ENCODE data around the gene CEP104.

The CEP104 gene

GRCh38 chr1:3864884-3865283 lies 7.9 kb upstream of the CEP104 start:
- DNase-seq = no peak

- DNase-seq = no peak
These were observed 6.4 kb upstream of the CEP104 start for GRCh38 chr1:3863231-3863935.

GRCh38 chr1:3858231-3858981 lies 1.4 kb upstream of the CEP104 start:
- no peak for DNase-seq

- DNase-seq = no peak
These were observed 749 bp upstream of the CEP104 start for GRCh38 chr1:3857791-3858129.

- no peak for DNase-seq
These were observed 4.1 kb downstream of the CEP104 start for GRCh38 chr1:3852711-3853485.

- DNase-seq = no peak
These were observed 4.9 kb downstream of the CEP104 start for GRCh38 chr1:3852091-3852490.

- DNase-seq = no peak
These were observed 5.7 kb downstream of the CEP104 start for GRCh38 chr1:3851292-3851691.

GRCh38 chr1:3850857-3851256 lies 6.2 kb downstream of the CEP104 start:
- no peak for DNase-seq

GRCh38 chr1:3847081-3847480 lies 9.9 kb downstream of the CEP104 start:
- DNase-seq = no peak

- DNase-seq = no peak
These were observed 10.5 kb downstream of the CEP104 start for GRCh38 chr1:3846541-3846940.

GRCh38 chr1:3842912-3843311 lies 14.1 kb downstream of the CEP104 start:
- no peak for DNase-seq

GRCh38 chr1:3841491-3841890 lies 15.5 kb downstream of the CEP104 start:
- no peak for DNase-seq

GRCh38 chr1:3838788-3839187 lies 18.2 kb downstream of the CEP104 start:
- no peak for DNase-seq

- no peak for DNase-seq
These were observed 19.3 kb downstream of the CEP104 start for GRCh38 chr1:3837685-3838084.

- DNase-seq = no peak
These were observed 19.8 kb downstream of the CEP104 start for GRCh38 chr1:3837200-3837599.

- no peak for DNase-seq
These were observed 20.6 kb downstream of the CEP104 start for GRCh38 chr1:3836421-3836820.

GRCh38 chr1:3834701-3835100 lies 22.3 kb downstream of the CEP104 start:
- no peak for DNase-seq

GRCh38 chr1:3831689-3832088 lies 25.3 kb downstream of the CEP104 start:
- DNase-seq = no peak

GRCh38 chr1:3828391-3828790 lies 28.6 kb downstream of the CEP104 start:
- DNase-seq = no peak

- DNase-seq = no peak
These were observed 29.2 kb downstream of the CEP104 start for GRCh38 chr1:3827813-3828307.

GRCh38 chr1:3825356-3825755 lies 31.7 kb downstream of the CEP104 start:
- DNase-seq = no peak

- DNase-seq = no peak
These were observed 32.4 kb downstream of the CEP104 start for GRCh38 chr1:3824650-3825049.

- DNase-seq = no peak
These were observed 34.6 kb downstream of the CEP104 start for GRCh38 chr1:3822421-3822820.

- DNase-seq = no peak
These were observed 35.1 kb downstream of the CEP104 start for GRCh38 chr1:3821908-3822307.

Data from effector CD4-positive, alpha-beta T cell (primary cell).